NCI-H1930 (cell line): ENCODE data around the gene TMCC2.

Source experiments
- DNase-seq, 2 experiments: peaks; one replicate each; lab custom pipeline; 2025; lab: John Stamatoyannopoulos, UW

Gene TMCC2

GRCh38 chr1:205260948-205261732 is 33.4 kb downstream of the TMCC2 start:
- DNase-seq = no peak

GRCh38 chr1:205261946-205262691 is 34.4 kb downstream of the TMCC2 start:
- DNase-seq = no peak

- DNase-seq = no peak
Measured at GRCh38 chr1:205262731-205263171, 35.0 kb downstream of the TMCC2 start.

- DNase-seq = no peak
Measured at GRCh38 chr1:205263580-205264190, 35.9 kb downstream of the TMCC2 start.

GRCh38 chr1:205266611-205267305 is 39.0 kb downstream of the TMCC2 start:
- DNase-seq = no peak

- DNase-seq = no peak
Measured at GRCh38 chr1:205267306-205267902, 39.7 kb downstream of the TMCC2 start.

- DNase-seq = no peak
Measured at GRCh38 chr1:205268846-205269680, 41.3 kb downstream of the TMCC2 start.

- DNase-seq = no peak
Measured at GRCh38 chr1:205269711-205270110, 42.0 kb downstream of the TMCC2 start.

- DNase-seq = no peak
Measured at GRCh38 chr1:205270271-205270670, 42.5 kb downstream of the TMCC2 start.

GRCh38 chr1:205270764-205271163 is 43.0 kb downstream of the TMCC2 start:
- no peak for DNase-seq

GRCh38 chr1:205271277-205271676 is 43.5 kb downstream of the TMCC2 start:
- no peak for DNase-seq

GRCh38 chr1:205271745-205272144 is 44.0 kb downstream of the TMCC2 start:
- DNase-seq = no peak

GRCh38 chr1:205272536-205272935 is 44.8 kb downstream of the TMCC2 start:
- DNase-seq = no peak

- peak; percentile 40 to 74 for DNase-seq
Measured at GRCh38 chr1:205273551-205273982, 45.8 kb downstream of the TMCC2 start.

GRCh38 chr1:205274041-205274691 is 46.4 kb downstream of the TMCC2 start:
- DNase-seq = no peak

- DNase-seq = no peak
Measured at GRCh38 chr1:205275133-205275532, 47.4 kb downstream of the TMCC2 start.

- DNase-seq = no peak
Measured at GRCh38 chr1:205275916-205276688, 48.4 kb downstream of the TMCC2 start.

- no peak for DNase-seq
Measured at GRCh38 chr1:205276689-205277065, 48.9 kb downstream of the TMCC2 start.

GRCh38 chr1:205279986-205280385 is 52.2 kb downstream of the TMCC2 start:
- DNase-seq = no peak
